ENCODE results near the gene GPR137C. TPM values are rescaled to one million over a fixed set of nuclear protein-coding genes. Genes with fewer than 3 reads are reported as not detected.

GPR137C gene
- total RNA-seq, 1 donor from 2014 or later: 8.7 TPM

DNA sequence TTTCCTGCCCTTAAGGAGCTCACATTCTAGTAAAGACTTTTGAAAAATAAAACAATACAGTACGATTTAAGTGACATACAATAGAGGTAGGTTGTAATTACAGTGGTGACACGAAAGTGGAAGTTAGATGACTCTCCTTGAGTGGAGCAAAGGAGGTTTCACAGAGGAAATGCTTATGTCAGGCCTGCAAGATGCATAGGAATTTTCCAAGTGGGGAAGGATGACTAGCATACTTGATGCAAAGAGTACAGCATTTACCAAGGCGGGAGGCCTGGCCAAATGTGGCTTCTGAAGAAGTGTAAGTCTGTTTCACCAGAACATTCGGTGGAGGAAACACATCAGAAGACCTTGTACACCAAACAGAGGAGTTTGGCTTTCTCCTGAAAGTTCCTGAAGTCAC, 87.5 kb downstream of the GPR137C start:
- Mint-ChIP-seq H3K27me3 (no peaks in the 10 kb centered on the region), H3K9me3 (ENCODE audit: low read depth) (peaks cover 14% of the 10 kb centered on the region), H3K4me1 (ENCODE audit: low read depth) (no peaks in the 10 kb centered on the region), H3K36me3 (ENCODE audit: insufficient read depth) (peaks cover 25% of the 10 kb centered on the region), H3K27ac (no peak overlapping the region), H3K4me3 (ENCODE audit: low read depth) (no peak overlapping the region)
- DNase-seq (ENCODE audit: low spot score, unreplicated experiment): no peak
- TF ChIP-seq, protein P1, sequence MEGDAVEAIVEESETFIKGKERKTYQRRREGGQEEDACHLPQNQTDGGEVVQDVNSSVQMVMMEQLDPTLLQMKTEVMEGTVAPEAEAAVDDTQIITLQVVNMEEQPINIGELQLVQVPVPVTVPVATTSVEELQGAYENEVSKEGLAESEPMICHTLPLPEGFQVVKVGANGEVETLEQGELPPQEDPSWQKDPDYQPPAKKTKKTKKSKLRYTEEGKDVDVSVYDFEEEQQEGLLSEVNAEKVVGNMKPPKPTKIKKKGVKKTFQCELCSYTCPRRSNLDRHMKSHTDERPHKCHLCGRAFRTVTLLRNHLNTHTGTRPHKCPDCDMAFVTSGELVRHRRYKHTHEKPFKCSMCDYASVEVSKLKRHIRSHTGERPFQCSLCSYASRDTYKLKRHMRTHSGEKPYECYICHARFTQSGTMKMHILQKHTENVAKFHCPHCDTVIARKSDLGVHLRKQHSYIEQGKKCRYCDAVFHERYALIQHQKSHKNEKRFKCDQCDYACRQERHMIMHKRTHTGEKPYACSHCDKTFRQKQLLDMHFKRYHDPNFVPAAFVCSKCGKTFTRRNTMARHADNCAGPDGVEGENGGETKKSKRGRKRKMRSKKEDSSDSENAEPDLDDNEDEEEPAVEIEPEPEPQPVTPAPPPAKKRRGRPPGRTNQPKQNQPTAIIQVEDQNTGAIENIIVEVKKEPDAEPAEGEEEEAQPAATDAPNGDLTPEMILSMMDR (IDR thresholded peaks at IDR 0.05; ENCODE audit: unreplicated experiment): no peak

DNA sequence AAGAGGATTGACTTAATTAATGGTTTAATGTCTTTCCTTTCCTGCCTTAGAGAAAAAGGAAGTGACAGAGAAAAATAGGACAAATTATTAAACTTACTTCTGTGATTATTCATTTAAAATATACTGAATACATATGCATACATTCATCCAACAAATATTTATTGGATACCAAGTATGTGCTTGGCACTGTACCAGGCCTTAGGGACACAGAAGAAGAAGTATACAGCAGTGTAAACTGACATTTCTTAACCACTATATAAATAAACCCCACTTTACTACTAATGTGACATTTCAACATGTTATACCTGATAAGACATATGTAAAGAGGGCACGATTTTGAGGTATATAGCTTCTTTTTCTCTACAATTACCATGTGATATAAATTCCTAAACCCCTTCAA, 89.1 kb downstream of the GPR137C start:
- no peak for DNase-seq (ENCODE audit: low spot score, unreplicated experiment)
- H3K27ac Mint-ChIP-seq: no peak overlapping the region
- H3K4me3 Mint-ChIP-seq (ENCODE audit: low read depth): no peak overlapping the region
- H3K4me1 Mint-ChIP-seq (ENCODE audit: low read depth): no peaks in the 10 kb centered on the region
- H3K27me3 Mint-ChIP-seq: no peaks in the 10 kb centered on the region
- TF ChIP-seq, protein P1 (IDR thresholded peaks at IDR 0.05; ENCODE audit: unreplicated experiment): no peak
- peaks cover 32% of the 10 kb centered on the region for H3K36me3 Mint-ChIP-seq (ENCODE audit: insufficient read depth)
- H3K9me3 Mint-ChIP-seq (ENCODE audit: low read depth): peaks cover 14% of the 10 kb centered on the region

DNA sequence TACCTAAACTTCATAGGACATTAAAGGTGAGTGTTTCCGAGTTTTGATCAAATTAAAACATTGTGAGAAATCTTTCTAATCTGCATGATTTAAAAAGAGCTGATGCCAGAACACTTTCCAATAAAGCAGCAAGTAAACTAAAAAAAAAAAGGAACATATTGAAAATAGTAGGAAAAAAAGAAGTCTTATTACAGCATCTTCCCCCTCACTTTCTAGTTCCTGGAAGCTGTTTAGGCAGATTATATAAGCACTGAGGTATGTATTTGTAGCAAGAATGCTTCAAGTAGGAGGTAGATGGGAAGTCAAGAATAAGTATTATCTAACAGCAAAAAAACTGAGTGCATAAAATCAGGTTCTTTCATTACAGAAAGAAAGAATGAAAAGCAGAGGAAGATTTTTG, 96.9 kb downstream of the GPR137C start:
- peaks cover 14% of the 10 kb centered on the region for H3K36me3 Mint-ChIP-seq (ENCODE audit: insufficient read depth)
- TF ChIP-seq, protein P1 (IDR thresholded peaks at IDR 0.05; ENCODE audit: unreplicated experiment): no peak
- no peaks in the 10 kb centered on the region for H3K9me3 Mint-ChIP-seq (ENCODE audit: low read depth)
- no peak for DNase-seq (ENCODE audit: low spot score, unreplicated experiment)
- no peaks in the 10 kb centered on the region for H3K27me3 Mint-ChIP-seq
- H3K4me1 Mint-ChIP-seq (ENCODE audit: low read depth): no peaks in the 10 kb centered on the region
- H3K4me3 Mint-ChIP-seq (ENCODE audit: low read depth): no peak overlapping the region
- H3K27ac Mint-ChIP-seq: no peak overlapping the region

DNA sequence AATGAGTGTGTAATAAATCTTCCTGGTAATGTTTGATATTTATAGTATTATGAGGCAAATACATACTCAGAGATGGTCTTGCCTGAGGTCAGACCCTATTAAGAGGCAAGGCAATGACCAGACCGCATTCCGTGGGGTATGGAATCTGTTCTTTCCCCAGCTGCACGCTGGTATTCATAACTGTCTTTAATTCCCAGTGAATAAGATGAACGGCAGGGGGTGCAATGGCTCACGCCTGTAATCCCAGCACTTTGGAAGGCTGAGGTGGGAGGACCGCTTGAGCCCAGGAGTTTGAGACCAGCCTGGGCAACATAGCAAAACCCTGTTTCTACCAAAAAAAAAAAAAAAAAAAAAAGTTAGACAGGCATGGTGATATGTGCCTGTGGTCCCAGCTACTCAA, 98.1 kb downstream of the GPR137C start:
- DNase-seq (ENCODE audit: low spot score, unreplicated experiment): no peak

DNA sequence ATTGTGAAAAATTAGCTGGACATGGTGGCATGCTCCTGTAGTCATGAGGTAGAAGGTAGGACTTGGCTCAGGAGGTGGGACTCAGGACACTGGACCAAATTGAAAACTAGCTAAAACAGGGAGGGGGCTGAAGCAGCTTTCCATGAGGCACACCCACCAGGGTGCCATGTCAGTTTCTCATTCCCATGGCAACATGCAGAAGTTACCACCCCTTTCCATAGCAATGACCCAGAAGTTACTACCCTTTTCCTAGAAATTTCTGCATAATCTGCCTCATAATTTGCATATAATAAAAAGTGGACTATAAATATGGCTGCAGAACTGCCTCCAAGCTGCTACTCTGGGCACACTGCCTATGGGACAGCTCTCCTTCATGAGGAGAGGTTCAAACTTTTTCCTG, 104.3 kb downstream of the GPR137C start:
- Mint-ChIP-seq H3K4me1 (ENCODE audit: low read depth) (no peaks in the 10 kb centered on the region), H3K27ac (no peak overlapping the region), H3K9me3 (ENCODE audit: low read depth) (no peaks in the 10 kb centered on the region), H3K27me3 (no peaks in the 10 kb centered on the region), H3K4me3 (ENCODE audit: low read depth) (no peak overlapping the region), H3K36me3 (ENCODE audit: insufficient read depth) (peaks cover 13% of the 10 kb centered on the region)
- DNase-seq (ENCODE audit: low spot score, unreplicated experiment): no peak
- TF ChIP-seq, protein P1 (IDR thresholded peaks at IDR 0.05; ENCODE audit: unreplicated experiment): no peak

More for the DNA sequence above, 98.1 kb downstream of the GPR137C start:
- Mint-ChIP-seq H3K27me3 (no peaks in the 10 kb centered on the region), H3K36me3 (ENCODE audit: insufficient read depth) (peaks cover 16% of the 10 kb centered on the region), H3K4me1 (ENCODE audit: low read depth) (no peaks in the 10 kb centered on the region), H3K9me3 (ENCODE audit: low read depth) (no peaks in the 10 kb centered on the region), H3K4me3 (ENCODE audit: low read depth) (no peak overlapping the region), H3K27ac (no peak overlapping the region)
- TF ChIP-seq, protein P1 (IDR thresholded peaks at IDR 0.05; ENCODE audit: unreplicated experiment): no peak
